Activated CD8-positive, alpha-beta T cell treated with anti-CD3 and anti-CD28 coated beads for 36 hours (primary cell): ENCODE data around the gene ISCA2. TPM values are rescaled to one million over a fixed set of nuclear protein-coding genes. Genes with fewer than 3 reads are reported as not detected.

Source experiments
- ATAC-seq: fragments of 200-7000 bp; cut with Tn5 transposase; one replicate; pipeline ENCODE4 v1.10.0; 2021; ENCODE audit warnings: mild to moderate bottlenecking, moderate library complexity
- CTCF ChIA-PET: fragments of 350-600 bp; sonication (Branson Sonifier 250); formaldehyde crosslinking; loops from one replicate; lab custom pipeline; 2021; ENCODE audit warnings: antibody characterized with exemption; lab: Charles Lee
- POLR2A ChIA-PET: fragments of 350-600 bp; sonication (Branson Sonifier 250); formaldehyde crosslinking; loops from one replicate; lab custom pipeline; 2021; ENCODE audit warnings: antibody characterized with exemption; lab: Charles Lee
- DNase-seq: peaks from one replicate; pipeline ENCODE4 v3.0.0-alpha.2; 2020
- H3K27ac Mint-ChIP-seq: one replicate; pipeline ENCODE4 v1.8.0; 2021; ENCODE audit warnings: mild to moderate bottlenecking, mixed read lengths
- H3K27me3 Mint-ChIP-seq: one replicate; pipeline ENCODE4 v1.8.0; 2021; ENCODE audit warnings: mixed read lengths
- H3K36me3 Mint-ChIP-seq: one replicate; pipeline ENCODE4 v1.8.0; 2021; ENCODE audit warnings: low read depth, mixed read lengths
- H3K4me1 Mint-ChIP-seq: one replicate; pipeline ENCODE4 v1.8.0; 2021; ENCODE audit warnings: low read depth, mixed read lengths
- H3K4me3 Mint-ChIP-seq: one replicate; pipeline ENCODE4 v1.8.0; 2021; ENCODE audit warnings: mild to moderate bottlenecking, moderate library complexity, mixed read lengths
- H3K9me3 Mint-ChIP-seq: one replicate; pipeline ENCODE4 v1.8.0; 2021; ENCODE audit warnings: mixed read lengths
- intact Hi-C: fragments of 100-400 bp; cut with micrococcal nuclease; formaldehyde crosslinking; loops from one replicate; pipeline ENCODE4 v1.10.0; 2022
- total RNA-seq, 2 experiments: library from RNA; stranded (reverse); gene quantifications; one replicate each; pipeline ENCODE4 v1.2.3, GENCODE V29; 2021
- TF ChIP-seq, protein P1 (sequence below): fragments of 200-600 bp; IDR thresholded peaks from one replicate; pipeline ENCODE4 v1.8.0; 2022; ENCODE audit warnings: antibody characterized with exemption, mild to moderate bottlenecking

The ISCA2 gene
- total RNA-seq, 2 experiments from 2014 or later: 29.1 to 31.7 TPM

DNA sequence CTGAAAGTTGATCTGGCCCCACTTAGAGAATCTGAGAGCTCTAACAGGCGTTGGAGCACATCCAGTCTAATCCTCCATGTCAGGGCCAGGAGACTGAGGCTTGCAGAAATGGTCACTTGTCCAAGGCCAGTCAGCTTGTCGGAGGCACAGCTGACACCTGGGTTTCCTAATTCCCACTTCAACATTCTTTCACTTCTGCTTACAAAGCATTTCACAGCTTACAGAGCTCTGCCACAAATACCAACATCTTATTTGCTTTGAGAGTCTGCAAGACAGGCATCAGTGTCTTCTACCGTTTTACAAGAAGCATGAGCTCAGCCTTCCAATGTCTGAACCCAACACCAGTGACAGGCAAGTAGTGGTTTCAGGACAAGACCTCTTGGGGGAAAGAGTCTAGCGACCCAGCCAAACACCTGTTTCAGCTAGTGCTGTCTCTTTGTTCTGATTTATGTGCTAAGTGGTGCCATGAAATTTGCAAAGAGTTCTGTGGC lies 31.8 kb downstream of the ISCA2 start:
- POLR2A ChIA-PET: no interaction called here
- no peak overlapping the region for H3K4me3 Mint-ChIP-seq

DNA sequence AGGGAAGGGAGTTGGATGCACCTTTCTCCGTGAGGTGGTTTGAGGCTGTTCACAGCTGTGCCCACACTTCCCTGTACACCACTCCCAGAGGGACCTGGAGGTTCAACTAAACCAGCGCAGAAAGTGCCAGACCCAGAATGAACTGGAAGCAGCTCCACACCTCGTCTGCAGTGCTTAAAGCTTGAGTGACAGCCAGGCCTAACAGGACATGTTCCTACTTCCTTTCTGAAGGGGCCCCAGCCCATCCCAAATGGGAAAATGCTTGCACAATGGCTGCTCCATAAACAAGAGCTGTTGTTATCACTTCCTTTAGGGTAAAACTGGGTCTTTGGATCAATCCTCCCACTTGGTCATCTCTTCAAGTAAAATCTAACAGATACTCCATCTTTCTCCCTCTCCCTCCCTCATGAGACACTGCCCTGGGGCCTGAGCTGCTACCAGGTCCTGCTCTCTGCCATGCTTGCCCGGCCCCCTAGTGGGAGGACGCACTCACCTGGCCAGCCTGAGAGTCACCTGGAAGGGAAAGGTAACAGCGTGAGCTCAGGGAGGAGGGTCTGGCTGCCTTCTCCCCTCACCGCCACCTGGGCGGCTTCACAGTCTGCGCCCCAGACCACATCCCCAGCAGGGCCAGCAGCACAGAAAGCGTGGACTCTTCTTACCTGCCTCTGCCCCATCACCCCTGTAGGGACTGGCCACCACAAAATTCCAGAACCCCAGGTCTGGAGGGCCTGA lies 33.5 kb downstream of the ISCA2 start:
- peaks cover 3% of the 10 kb centered on the region for H3K27me3 Mint-ChIP-seq
- no peaks in the 10 kb centered on the region for H3K4me1 Mint-ChIP-seq
- DNase-seq (no peak), ATAC-seq (no peak)
- H3K4me3 Mint-ChIP-seq: no peak overlapping the region
- ChIA-PET CTCF (interaction anchor here (1.5 kb wide), 1 partner anchor 84 kb away, joined by 4 read pairs; the partner anchor contains the start of gene LTBP2), POLR2A (interaction anchor here (1.0 kb wide), 1 partner anchor 63 kb away, joined by 3 read pairs; no protein-coding TSS in a partner anchor)
- H3K9me3 Mint-ChIP-seq: no peaks in the 10 kb centered on the region
- intact Hi-C loops: no loop called here
- TF ChIP-seq, protein P1, sequence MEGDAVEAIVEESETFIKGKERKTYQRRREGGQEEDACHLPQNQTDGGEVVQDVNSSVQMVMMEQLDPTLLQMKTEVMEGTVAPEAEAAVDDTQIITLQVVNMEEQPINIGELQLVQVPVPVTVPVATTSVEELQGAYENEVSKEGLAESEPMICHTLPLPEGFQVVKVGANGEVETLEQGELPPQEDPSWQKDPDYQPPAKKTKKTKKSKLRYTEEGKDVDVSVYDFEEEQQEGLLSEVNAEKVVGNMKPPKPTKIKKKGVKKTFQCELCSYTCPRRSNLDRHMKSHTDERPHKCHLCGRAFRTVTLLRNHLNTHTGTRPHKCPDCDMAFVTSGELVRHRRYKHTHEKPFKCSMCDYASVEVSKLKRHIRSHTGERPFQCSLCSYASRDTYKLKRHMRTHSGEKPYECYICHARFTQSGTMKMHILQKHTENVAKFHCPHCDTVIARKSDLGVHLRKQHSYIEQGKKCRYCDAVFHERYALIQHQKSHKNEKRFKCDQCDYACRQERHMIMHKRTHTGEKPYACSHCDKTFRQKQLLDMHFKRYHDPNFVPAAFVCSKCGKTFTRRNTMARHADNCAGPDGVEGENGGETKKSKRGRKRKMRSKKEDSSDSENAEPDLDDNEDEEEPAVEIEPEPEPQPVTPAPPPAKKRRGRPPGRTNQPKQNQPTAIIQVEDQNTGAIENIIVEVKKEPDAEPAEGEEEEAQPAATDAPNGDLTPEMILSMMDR: no peak
- H3K27ac Mint-ChIP-seq: no peak overlapping the region
- H3K36me3 Mint-ChIP-seq: no peaks in the 10 kb centered on the region

More for the DNA sequence above, 31.8 kb downstream of the ISCA2 start:
- DNase-seq: no peak
- Mint-ChIP-seq H3K27ac (no peak overlapping the region), H3K9me3 (no peaks in the 10 kb centered on the region), H3K27me3 (peaks cover 3% of the 10 kb centered on the region), H3K36me3 (no peaks in the 10 kb centered on the region), H3K4me1 (no peaks in the 10 kb centered on the region)
- ATAC-seq: no peak
- CTCF ChIA-PET: interaction anchor here (1.1 kb wide), 1 partner anchor 27 kb away, joined by 3 read pairs; no protein-coding TSS in a partner anchor
- intact Hi-C loops: no loop called here
- TF ChIP-seq, protein P1: no peak

DNA sequence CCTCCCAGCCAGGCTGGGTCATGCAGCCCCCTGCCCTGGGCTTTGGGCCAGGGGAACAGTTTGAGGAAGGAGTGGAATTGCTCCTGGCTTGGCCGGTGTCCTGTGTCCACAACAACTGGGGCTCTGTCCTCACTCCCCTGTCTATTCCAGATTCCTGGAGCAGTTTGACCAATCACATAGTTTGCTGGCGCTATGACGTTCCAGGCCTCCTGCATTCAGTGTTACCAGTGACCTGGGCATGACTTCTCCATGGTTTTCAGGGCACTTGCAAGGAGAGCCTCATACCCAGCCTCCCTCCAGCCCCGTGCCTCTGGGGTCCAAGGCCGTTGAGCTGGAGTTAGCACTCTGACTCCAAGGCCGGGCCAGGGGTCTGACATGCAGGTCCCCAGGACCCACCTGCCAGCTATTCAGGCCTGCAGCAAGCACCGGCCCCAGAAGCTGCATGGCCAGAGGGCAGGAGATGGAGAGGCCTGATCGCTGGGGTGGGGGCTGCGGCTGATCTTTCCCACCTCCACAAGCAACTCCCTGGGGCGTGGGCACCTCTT lies 34.2 kb downstream of the ISCA2 start:
- no peaks in the 10 kb centered on the region for H3K36me3 Mint-ChIP-seq
- TF ChIP-seq, protein P1: no peak
- H3K27me3 Mint-ChIP-seq: peaks cover 3% of the 10 kb centered on the region
- DNase-seq (no peak), ATAC-seq (no peak)
- no peaks in the 10 kb centered on the region for H3K4me1 Mint-ChIP-seq
- H3K4me3 Mint-ChIP-seq: no peak overlapping the region
- no peaks in the 10 kb centered on the region for H3K9me3 Mint-ChIP-seq
- intact Hi-C loops: no loop called here
- POLR2A ChIA-PET: interaction anchor here (1.0 kb wide), 1 partner anchor 443 kb away, joined by 3 read pairs; the partner anchor contains the start of gene LIN52
- CTCF ChIA-PET: interaction anchor here (1.5 kb wide), 1 partner anchor 84 kb away, joined by 4 read pairs; the partner anchor contains the start of gene LTBP2
- H3K27ac Mint-ChIP-seq: no peak overlapping the region

DNA sequence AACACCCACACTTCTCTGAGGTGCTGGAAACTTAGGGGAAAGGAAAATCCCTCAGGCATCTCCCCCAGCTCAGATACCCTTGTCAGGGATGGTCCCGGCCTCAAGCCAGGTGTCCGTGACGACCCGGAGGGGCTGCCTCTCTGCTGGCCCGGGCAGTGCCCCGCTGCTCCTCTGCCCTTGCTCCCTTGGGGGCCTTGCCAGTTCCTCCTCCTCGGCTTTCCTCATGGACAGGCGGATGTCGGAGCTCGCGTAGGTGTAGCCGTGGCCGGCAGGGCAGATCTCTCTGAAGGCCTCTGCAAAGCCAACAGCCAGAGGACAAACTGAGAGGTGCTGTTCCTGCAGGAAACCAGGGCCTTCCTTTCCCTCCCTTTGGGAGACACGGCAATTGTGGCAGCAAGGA lies 34.8 kb downstream of the ISCA2 start:
- DNase-seq: no peak
- Mint-ChIP-seq H3K4me3 (no peak overlapping the region), H3K27me3 (peaks cover under 1% of the 10 kb centered on the region), H3K36me3 (no peaks in the 10 kb centered on the region), H3K4me1 (peaks cover 2% of the 10 kb centered on the region), H3K27ac (no peak overlapping the region), H3K9me3 (no peaks in the 10 kb centered on the region)
- CTCF ChIA-PET: no interaction called here
- TF ChIP-seq, protein P1: no peak
- POLR2A ChIA-PET: interaction anchor here (1.0 kb wide), 1 partner anchor 443 kb away, joined by 3 read pairs; the partner anchor contains the start of gene LIN52
- intact Hi-C loops: no loop called here
- no peak for ATAC-seq
